Measurements from ENCODE around the gene MOGAT2.
"Not testable (repeated sequence)": the region's sequence is repeated elsewhere in the genome, so short reads cannot be mapped to it uniquely, and the experiment has no call there.

The MOGAT2 gene

GRCh38 chr11:75679566-75679965 is 38.1 kb upstream of the MOGAT2 start:
- H3K4me3 ChIP-seq (ENCODE audit: low read length), result no peak overlapping the region
- DNase-seq (ENCODE audit: low read depth), result no peak
- no peak for TF ChIP-seq CTCF (IDR thresholded peaks at IDR 0.05; ENCODE audit: insufficient read depth, low read depth, low read length, missing control alignments)

- not testable (repeated sequence) for H3K4me3 ChIP-seq (ENCODE audit: low read length); DNase-seq (ENCODE audit: low read depth)
Observed at GRCh38 chr11:75683856-75684255, 33.8 kb upstream of the MOGAT2 start.

GRCh38 chr11:75689863-75690609 is 27.6 kb upstream of the MOGAT2 start:
- DNase-seq (ENCODE audit: low read depth), result no peak
- no peak for TF ChIP-seq CTCF (IDR thresholded peaks at IDR 0.05; ENCODE audit: insufficient read depth, low read depth, low read length, missing control alignments)
- H3K4me3 ChIP-seq (ENCODE audit: low read length), result no peak overlapping the region

- H3K4me3 ChIP-seq (ENCODE audit: low read length), result no peak overlapping the region
- DNase-seq (ENCODE audit: low read depth), result no peak
- no peak for TF ChIP-seq CTCF (IDR thresholded peaks at IDR 0.05; ENCODE audit: insufficient read depth, low read depth, low read length, missing control alignments)
Observed at GRCh38 chr11:75691804-75692203, 25.8 kb upstream of the MOGAT2 start.

- peak; percentile 71 for DNase-seq (ENCODE audit: low read depth)
- TF ChIP-seq CTCF (IDR thresholded peaks at IDR 0.05; ENCODE audit: insufficient read depth, low read depth, low read length, missing control alignments), result no peak
- no peak overlapping the region for H3K4me3 ChIP-seq (ENCODE audit: low read length)
Observed at GRCh38 chr11:75697906-75698581, 19.6 kb upstream of the MOGAT2 start.

- no peak for TF ChIP-seq CTCF (IDR thresholded peaks at IDR 0.05; ENCODE audit: insufficient read depth, low read depth, low read length, missing control alignments)
- DNase-seq (ENCODE audit: low read depth), result no peak
- no peak overlapping the region for H3K4me3 ChIP-seq (ENCODE audit: low read length)
Observed at GRCh38 chr11:75700940-75701339, 16.7 kb upstream of the MOGAT2 start.

- no peak for DNase-seq (ENCODE audit: low read depth)
- no peak for TF ChIP-seq CTCF (IDR thresholded peaks at IDR 0.05; ENCODE audit: insufficient read depth, low read depth, low read length, missing control alignments)
- no peak overlapping the region for H3K4me3 ChIP-seq (ENCODE audit: low read length)
Observed at GRCh38 chr11:75703695-75704237, 13.9 kb upstream of the MOGAT2 start.
